Measurements from ENCODE around the gene PRSS21. TPM values are rescaled to one million over a fixed set of nuclear protein-coding genes. Genes with fewer than 3 reads are reported as not detected.

Gene PRSS21
- total RNA-seq, 1 experiment from 2014 or later = 1.5 TPM

- TF ChIP-seq STAT6 (CRISPR knock-in tag; conservative IDR thresholded peaks at IDR 0.05; ENCODE audit: low read depth) (no peak), USF1 (CRISPR knock-in tag; IDR thresholded peaks at IDR 0.05) (no peak), ZBTB43 (CRISPR knock-in tag; IDR thresholded peaks at IDR 0.05) (no peak), JUN (CRISPR knock-in tag; IDR thresholded peaks at IDR 0.05) (no peak), TEAD4 (CRISPR knock-in tag; IDR thresholded peaks at IDR 0.05) (no peak), ESRRA (CRISPR knock-in tag; IDR thresholded peaks at IDR 0.05; ENCODE audit: borderline replicate concordance) (no peak)
Measured at GRCh38 chr16:2815299-2815771, 1.7 kb upstream of the PRSS21 start (continued).

GRCh38 chr16:2817340-2818271 lies 569 bp downstream of the PRSS21 start:
- H3K36me3 Mint-ChIP-seq = no peaks in the 10 kb centered on the region
- ChIA-PET POLR2A (no interaction called here), CTCF (interaction anchor here (0.7 to 2.2 kb wide), 18 partner anchors 10 to 148 kb away, joined by 3 to 25 read pairs (median 4); partner anchors contain the start of genes FLYWCH2 and PRSS41)
- H3K4me3 Mint-ChIP-seq = no peak overlapping the region
- TF ChIP-seq SMAD4 (CRISPR knock-in tag; IDR thresholded peaks at IDR 0.05) (no peak), ZNF121 (CRISPR knock-in tag; IDR thresholded peaks at IDR 0.05) (no peak), ZBTB43 (CRISPR knock-in tag; IDR thresholded peaks at IDR 0.05) (no peak), ATF6 (CRISPR knock-in tag; IDR thresholded peaks at IDR 0.05) (no peak), E2F5 (CRISPR knock-in tag; IDR thresholded peaks at IDR 0.05) (no peak), ATF1 (CRISPR knock-in tag; IDR thresholded peaks at IDR 0.05) (no peak), ZNF281 (CRISPR knock-in tag; IDR thresholded peaks at IDR 0.05) (no peak), CREB1 (CRISPR knock-in tag; IDR thresholded peaks at IDR 0.05) (no peak), ATF2 (CRISPR knock-in tag; IDR thresholded peaks at IDR 0.05; ENCODE audit: borderline replicate concordance, low read depth) (no peak)
- no peaks in the 10 kb centered on the region for H3K4me1 Mint-ChIP-seq
- no peaks in the 10 kb centered on the region for H3K9me3 Mint-ChIP-seq
- ATAC-seq (no peak), DNase-seq (ENCODE audit: low spot score) (no peak)
- no peak overlapping the region for H3K27ac Mint-ChIP-seq
- H3K27me3 Mint-ChIP-seq (ENCODE audit: low read depth) = no peaks in the 10 kb centered on the region

Measured in WTC11 (cell line).